Fibroblast of skin of back (primary cell): ENCODE data around the gene SAV1.
"Not testable (repeated sequence)": the region's sequence is repeated elsewhere in the genome, so short reads cannot be mapped to it uniquely, and the experiment has no call there.

ENCODE experiments used
- DNase-seq: peaks from one replicate; pipeline ENCODE4 v3.0.0-alpha.2; 2013

The SAV1 gene

GRCh38 chr14:50665300-50665699, 2.8 kb downstream of the SAV1 start:
- not testable (repeated sequence) for DNase-seq

- DNase-seq = not testable (repeated sequence)
Observed at GRCh38 chr14:50664579-50664978, 3.5 kb downstream of the SAV1 start.

GRCh38 chr14:50659327-50659974, 8.7 kb downstream of the SAV1 start:
- no peak for DNase-seq

GRCh38 chr14:50658203-50658602, 9.9 kb downstream of the SAV1 start:
- peak; percentile 78 for DNase-seq

- no peak for DNase-seq
Observed at GRCh38 chr14:50657753-50658152, 10.4 kb downstream of the SAV1 start.

GRCh38 chr14:50656776-50657175, 11.3 kb downstream of the SAV1 start:
- DNase-seq = peak; percentile 58

- DNase-seq = no peak
Observed at GRCh38 chr14:50649691-50650090, 18.4 kb downstream of the SAV1 start.

GRCh38 chr14:50647753-50648152, 20.4 kb downstream of the SAV1 start:
- DNase-seq = peak; percentile 8

- DNase-seq = no peak
Observed at GRCh38 chr14:50647282-50647681, 20.8 kb downstream of the SAV1 start.

- no peak for DNase-seq
Observed at GRCh38 chr14:50635141-50635540, 33.0 kb downstream of the SAV1 start.

- no peak for DNase-seq
Observed at GRCh38 chr14:50633954-50634353, 34.2 kb downstream of the SAV1 start.

- peak; percentile 22 for DNase-seq
Observed at GRCh38 chr14:50631408-50631821, 36.7 kb downstream of the SAV1 start.

GRCh38 chr14:50624947-50625346, 43.2 kb downstream of the SAV1 start:
- not testable (repeated sequence) for DNase-seq

GRCh38 chr14:50624447-50624846, 43.7 kb downstream of the SAV1 start:
- no peak for DNase-seq

- no peak for DNase-seq
Observed at GRCh38 chr14:50622978-50623377, 45.1 kb downstream of the SAV1 start.

GRCh38 chr14:50620341-50620740, 47.8 kb downstream of the SAV1 start:
- peak; percentile 49 for DNase-seq

GRCh38 chr14:50619569-50620141, 48.5 kb downstream of the SAV1 start:
- peak; percentile 53 for DNase-seq

GRCh38 chr14:50616275-50616674, 51.8 kb downstream of the SAV1 start:
- no peak for DNase-seq

GRCh38 chr14:50615552-50615951, 52.6 kb downstream of the SAV1 start:
- DNase-seq = no peak

- DNase-seq = no peak
Observed at GRCh38 chr14:50615056-50615455, 53.0 kb downstream of the SAV1 start.

- DNase-seq = peak; percentile 8
Observed at GRCh38 chr14:50612806-50613205, 55.3 kb downstream of the SAV1 start.

GRCh38 chr14:50610465-50610864, 57.6 kb downstream of the SAV1 start:
- DNase-seq = no peak

- DNase-seq = peak; percentile 22
Observed at GRCh38 chr14:50608302-50608851, 59.7 kb downstream of the SAV1 start.

GRCh38 chr14:50607761-50608160, 60.3 kb downstream of the SAV1 start:
- DNase-seq = no peak
